ENCODE data around the gene CASP7.
"Not testable (repeated sequence)": the region's sequence is repeated elsewhere in the genome, so short reads cannot be mapped to it uniquely, and the experiment has no call there.

CASP7 gene

GRCh38 chr10:113754125-113754524 is 74.4 kb downstream of the CASP7 start:
- DNase-seq: no peak

GRCh38 chr10:113754768-113755167 is 75.1 kb downstream of the CASP7 start:
- no peak for DNase-seq

- DNase-seq: no peak
Measured at GRCh38 chr10:113756940-113757543, 77.3 kb downstream of the CASP7 start.

GRCh38 chr10:113762083-113762482 is 82.4 kb downstream of the CASP7 start:
- no peak for DNase-seq

- DNase-seq: no peak
Measured at GRCh38 chr10:113764582-113764981, 84.9 kb downstream of the CASP7 start.

- no peak for DNase-seq
Measured at GRCh38 chr10:113765910-113766309, 86.2 kb downstream of the CASP7 start.

- DNase-seq: no peak
Measured at GRCh38 chr10:113767222-113767621, 87.5 kb downstream of the CASP7 start.

GRCh38 chr10:113770346-113770745 is 90.6 kb downstream of the CASP7 start:
- DNase-seq: no peak

GRCh38 chr10:113771131-113771530 is 91.4 kb downstream of the CASP7 start:
- DNase-seq: not testable (repeated sequence)

- DNase-seq: no peak
Measured at GRCh38 chr10:113775686-113776294, 96.1 kb downstream of the CASP7 start.

- no peak for DNase-seq
Measured at GRCh38 chr10:113776553-113776952, 96.8 kb downstream of the CASP7 start.

All from fibroblast of skin of scalp (primary cell).